ENCODE measurements around the gene FAM210A. TPM values are rescaled to one million over a fixed set of nuclear protein-coding genes. Genes with fewer than 3 reads are reported as not detected.

The FAM210A gene
- total and polyA plus RNA-seq, 2 experiments from 2014 or later: 17.2 to 17.9 TPM

GRCh38 chr18:13630716-13631268 is 95.6 kb downstream of the FAM210A start:
- H2AFZ ChIP-seq: no peak overlapping the region
- no peaks in the 10 kb centered on the region for H3F3A ChIP-seq (replicated peaks; ENCODE audit: low read depth)
- TF ChIP-seq ZNF331 (CRISPR knock-in tag; IDR thresholded peaks at IDR 0.05; ENCODE audit: low read depth) (no peak), ZNF114 (CRISPR knock-in tag; IDR thresholded peaks at IDR 0.05) (no peak), STAT1 (IDR thresholded peaks at IDR 0.05; ENCODE audit: unreplicated experiment) (no peak), CTCF (conservative IDR thresholded peaks at IDR 0.05; ENCODE audit: low read depth in 2 of 2) (no peak)
- Mint-ChIP-seq H3K4me1 (peaks cover 6% of the 10 kb centered on the region), H3K27me3 (ENCODE audit: insufficient read depth, low read depth, poor library complexity) (peaks cover 4% of the 10 kb centered on the region), H3K9me3 (peaks cover 19% of the 10 kb centered on the region), H3K27ac (no peak overlapping the region), H3K36me3 (ENCODE audit: low read depth) (peaks cover 8% of the 10 kb centered on the region; the same call in 2 of the 3 replicates), H3K4me3 (no peak overlapping the region)
- H3K4me3 ChIP-seq: no peak overlapping the region
- no peaks in the 10 kb centered on the region for H3K36me3 ChIP-seq (ENCODE audit: insufficient read depth)
- no peaks in the 10 kb centered on the region for H3K27me3 ChIP-seq (ENCODE audit: insufficient read depth)
- no peaks in the 10 kb centered on the region for H3K79me2 ChIP-seq (replicated peaks; ENCODE audit: insufficient read depth)
- no peak overlapping the region for H3K4me2 ChIP-seq
- no peaks in the 10 kb centered on the region for H3K9me2 ChIP-seq (ENCODE audit: insufficient read depth)
- DNase-seq (ENCODE audit: low spot score) (no peak), ATAC-seq (no peak)
- H4K20me1 ChIP-seq (replicated peaks; ENCODE audit: insufficient read depth): no peaks in the 10 kb centered on the region
- no peak overlapping the region for H3K27ac ChIP-seq (ENCODE audit: low read depth)
- H3K4me1 ChIP-seq (ENCODE audit: insufficient read depth): no peaks in the 10 kb centered on the region

- Mint-ChIP-seq H3K4me1 (peaks cover 6% of the 10 kb centered on the region), H3K4me3 (no peak overlapping the region), H3K27ac (peak overlapping the region; percentile 2; the same call in 1 of the 2 replicates), H3K27me3 (ENCODE audit: insufficient read depth, low read depth, poor library complexity) (peaks cover 4% of the 10 kb centered on the region), H3K36me3 (ENCODE audit: low read depth) (peaks cover 8% of the 10 kb centered on the region; the same call in 2 of the 3 replicates), H3K9me3 (peaks cover 19% of the 10 kb centered on the region)
- no peak for TF ChIP-seq ZNF331 (CRISPR knock-in tag; IDR thresholded peaks at IDR 0.05; ENCODE audit: low read depth)
- TF ChIP-seq CREB1 (CRISPR knock-in tag; IDR thresholded peaks at IDR 0.05; ENCODE audit: low read depth): peak; percentile 10; the same call in 1 of the 2 replicates
- peak; percentile 87 to 89 for TF ChIP-seq CTCF (conservative IDR thresholded peaks at IDR 0.05; ENCODE audit: low read depth in 2 of 2)
- Histone ChIP-seq H3K36me3 (ENCODE audit: insufficient read depth) (no peaks in the 10 kb centered on the region), H3F3A (replicated peaks; ENCODE audit: low read depth) (no peaks in the 10 kb centered on the region), H2AFZ (0 out of 2 replicates have a peak overlapping the region, but pooled peaks have one; percentile 11), H3K4me3 (no peak overlapping the region), H3K4me2 (no peak overlapping the region), H3K9me2 (ENCODE audit: insufficient read depth) (no peaks in the 10 kb centered on the region), H4K20me1 (replicated peaks; ENCODE audit: insufficient read depth) (no peaks in the 10 kb centered on the region), H3K27me3 (ENCODE audit: insufficient read depth) (no peaks in the 10 kb centered on the region), H3K4me1 (ENCODE audit: insufficient read depth) (no peaks in the 10 kb centered on the region), H3K27ac (ENCODE audit: low read depth) (no peak overlapping the region), H3K79me2 (replicated peaks; ENCODE audit: insufficient read depth) (no peaks in the 10 kb centered on the region)
- peak; percentile 90 for DNase-seq (ENCODE audit: low spot score)
- peak; percentile 93 for ATAC-seq
Observed at GRCh38 chr18:13629841-13630715, 96.3 kb downstream of the FAM210A start.

All from GM23338 (cell line).